NT2/D1 (cell line): ENCODE results near the gene INO80C.

ENCODE experiments used
- YY1 ChIP-seq: IDR thresholded peaks from 2 replicates; pipeline ENCODE4 v1.6.1; 2011; ENCODE audit not compliant: insufficient read length, insufficient read depth
- ZNF274 ChIP-seq: IDR thresholded peaks from 2 replicates; pipeline ENCODE4 v1.6.1; 2011; ENCODE audit warnings: mild to moderate bottlenecking, low read depth, low read length

- TF ChIP-seq YY1 (no peak), ZNF274 (no peak)
Measured at GRCh38 chr18:35517715-35518114, 20.0 kb upstream of the INO80C start.
